22Rv1 (cell line): Measurements from ENCODE around the gene TAF4B.
"Not testable (repeated sequence)": the region's sequence is repeated elsewhere in the genome, so short reads cannot be mapped to it uniquely, and the experiment has no call there.

Source experiments
- H3K27ac ChIP-seq: fragments of 450-650 bp; 2 replicates; pipeline ENCODE4 v1.5.1; 2017
- CTCF ChIP-seq: fragments of 450-650 bp; IDR thresholded peaks from 2 replicates; pipeline ENCODE4 v1.5.1; 2017; ENCODE audit warnings: mild to moderate bottlenecking
- ZFX ChIP-seq: fragments of 450-650 bp; IDR thresholded peaks from 2 replicates; pipeline ENCODE4 v1.6.1; 2017; ENCODE audit warnings: antibody characterized with exemption, borderline replicate concordance

TAF4B gene

GRCh38 chr18:26370037-26370436 lies 143.8 kb downstream of the TAF4B start:
- TF ChIP-seq CTCF (no peak), ZFX (no peak)
- H3K27ac ChIP-seq = no peak overlapping the region

- no peak overlapping the region for H3K27ac ChIP-seq
- TF ChIP-seq ZFX = no peak
- TF ChIP-seq CTCF = no peak
Measured at GRCh38 chr18:26376105-26376504, 149.9 kb downstream of the TAF4B start.

GRCh38 chr18:26378701-26379100 lies 152.5 kb downstream of the TAF4B start:
- no peak overlapping the region for H3K27ac ChIP-seq
- TF ChIP-seq ZFX (no peak), CTCF (no peak)

GRCh38 chr18:26381555-26381954 lies 155.3 kb downstream of the TAF4B start:
- not testable (repeated sequence) for H3K27ac ChIP-seq

GRCh38 chr18:26383454-26384270 lies 157.4 kb downstream of the TAF4B start:
- TF ChIP-seq ZFX (no peak), CTCF (peak; percentile 88)
- H3K27ac ChIP-seq = no peak overlapping the region

GRCh38 chr18:26386002-26386401 lies 159.8 kb downstream of the TAF4B start:
- H3K27ac ChIP-seq = no peak overlapping the region
- TF ChIP-seq ZFX = no peak
- no peak for TF ChIP-seq CTCF

- TF ChIP-seq ZFX (no peak), CTCF (no peak)
- H3K27ac ChIP-seq = no peak overlapping the region
Measured at GRCh38 chr18:26386441-26386840, 160.2 kb downstream of the TAF4B start.
